Liver (tissue), 9 donors: Measurements from ENCODE around the gene KEAP1. TPM values are rescaled to one million over a fixed set of nuclear protein-coding genes. Genes with fewer than 3 reads are reported as not detected.

Source experiments
- DNase-seq: peaks from one replicate; pipeline ENCODE4 v3.0.0-alpha.2; 2017; ENCODE audit warnings: low spot score
- H3K27ac ChIP-seq, 2 donors: one replicate each; pipeline ENCODE4 v1.7.0; 2013; ENCODE audit warnings: inconsistent platforms in 2 of 2, low read length in 2 of 2, control low read depth in 1 of 2, low read depth in 1 of 2, mild to moderate bottlenecking in 1 of 2
- H3K27me3 ChIP-seq, 4 donors: one replicate each; pipeline versions ENCODE4 v1.6.1 to v1.7.0; 2013; ENCODE audit warnings: low read length in 3 of 4, inconsistent platforms in 1 of 4, mild to moderate bottlenecking in 1 of 4, moderate library complexity in 1 of 4; ENCODE audit not compliant: control insufficient read depth in 4 of 4, insufficient read depth in 4 of 4
- H3K36me3 ChIP-seq, 4 donors: one replicate each; pipeline versions ENCODE4 v1.6.1 to v1.7.0; 2013; ENCODE audit warnings: low read length in 3 of 4, mild to moderate bottlenecking in 3 of 4, low read depth in 1 of 4, moderate library complexity in 1 of 4; ENCODE audit not compliant: control insufficient read depth in 4 of 4, insufficient read depth in 3 of 4
- H3K4me1 ChIP-seq, 4 donors: one replicate each; pipeline versions ENCODE4 v1.6.1 to v1.7.0; 2013; ENCODE audit warnings: low read length in 3 of 4, mild to moderate bottlenecking in 3 of 4, moderate library complexity in 1 of 4; ENCODE audit not compliant: control insufficient read depth in 4 of 4, insufficient read depth in 4 of 4
- H3K4me3 ChIP-seq, 3 donors: one replicate each; pipeline versions ENCODE4 v1.6.1 to v1.7.0; 2013; ENCODE audit warnings: low read length in 3 of 3, control low read depth in 1 of 3, low read depth in 1 of 3, mild to moderate bottlenecking in 1 of 3
- H3K9ac ChIP-seq, 2 donors: one replicate each; pipeline ENCODE4 v1.7.0; 2013; ENCODE audit warnings: low read length in 2 of 2, mild to moderate bottlenecking in 2 of 2, moderate library complexity in 2 of 2, control low read depth in 1 of 2, low read depth in 1 of 2
- H3K9me3 ChIP-seq, 4 donors: one replicate each; pipeline versions ENCODE4 v1.6.1 to v1.7.0; 2013; ENCODE audit warnings: low read length in 3 of 4; ENCODE audit not compliant: control insufficient read depth in 4 of 4
- ATF3 ChIP-seq: IDR thresholded peaks from 2 replicates; pipeline ENCODE4 v1.6.1; 2016; ENCODE audit warnings: antibody characterized with exemption
- CTCF ChIP-seq: fragments of 150-350 bp; IDR thresholded peaks from 2 replicates; pipeline ENCODE4 v1.5.1; 2017; ENCODE audit warnings: improper control_type of control experiment, low read depth, low read length; ENCODE audit not compliant: missing input control
- EGR1 ChIP-seq, 2 donors: IDR thresholded peaks; 2 replicates each; pipeline ENCODE4 v1.6.1; 2016 to 2018; ENCODE audit warnings: antibody characterized with exemption in 2 of 2, low read depth in 2 of 2
- HNF4A ChIP-seq, 2 donors: conservative IDR thresholded peaks; 2 replicates each; pipeline ENCODE4 v1.6.1; 2016; ENCODE audit warnings: antibody characterized with exemption in 2 of 2, mild to moderate bottlenecking in 2 of 2
- HNF4G ChIP-seq: IDR thresholded peaks from 2 replicates; pipeline ENCODE4 v1.6.1; 2016; ENCODE audit warnings: antibody characterized with exemption
- JUND ChIP-seq, 2 donors: IDR thresholded peaks; 2 replicates each; pipeline ENCODE4 v1.6.1; 2016; ENCODE audit warnings: antibody characterized with exemption in 2 of 2
- MAX ChIP-seq: IDR thresholded peaks from 2 replicates; pipeline ENCODE4 v1.6.1; 2016; ENCODE audit warnings: antibody characterized with exemption
- NR2F2 ChIP-seq: IDR thresholded peaks from 2 replicates; pipeline ENCODE4 v1.6.1; 2016; ENCODE audit warnings: antibody characterized with exemption
- RAD21 ChIP-seq, 2 donors: IDR thresholded peaks; 2 replicates each; pipeline ENCODE4 v1.6.1; 2016; ENCODE audit warnings: antibody characterized with exemption in 2 of 2, mild to moderate bottlenecking in 2 of 2
- REST ChIP-seq: IDR thresholded peaks from 2 replicates; pipeline ENCODE4 v1.6.1; 2016; ENCODE audit warnings: antibody characterized with exemption, mild to moderate bottlenecking
- RXRA ChIP-seq, 2 donors: IDR thresholded peaks; 2 replicates each; pipeline ENCODE4 v1.6.1; 2017 to 2018; ENCODE audit warnings: antibody characterized with exemption in 2 of 2, mild to moderate bottlenecking in 1 of 2
- SP1 ChIP-seq: IDR thresholded peaks from 2 replicates; pipeline ENCODE4 v1.6.1; 2018; ENCODE audit warnings: antibody characterized with exemption, mild to moderate bottlenecking
- TAF1 ChIP-seq: conservative IDR thresholded peaks from 2 replicates; pipeline ENCODE4 v1.6.1; 2016; ENCODE audit warnings: antibody characterized with exemption, mild to moderate bottlenecking
- YY1 ChIP-seq: IDR thresholded peaks from 2 replicates; pipeline ENCODE4 v1.6.1; 2016; ENCODE audit warnings: antibody characterized with exemption, mild to moderate bottlenecking
- ZBTB33 ChIP-seq: IDR thresholded peaks from 2 replicates; pipeline ENCODE4 v1.6.1; 2016; ENCODE audit warnings: antibody characterized with exemption
- WGBS: extraction: QIAGEN DNeasy Blood & Tissue Kit; methylation state at CpG from one replicate; pipeline ENCODE4 v1.1.7; 2013; 5-methylcytosine and 5-hydroxymethylcytosine counted together
- polyA plus RNA-seq, 2 donors: library from polyadenylated mRNA; stranded (reverse) in 1 of 2; unstranded in 1 of 2; fragments of 200-250 nt in 1 of 2; fragments of >200 nt in 1 of 2; fragmentation: Nextera tagmentation in 1 of 2; extraction: Ambion mirVana in 1 of 2; gene quantifications; one replicate each; pipeline versions ENCODE4 v1.2.1 to v1.2.3, GENCODE V29; 2013 to 2015
- total RNA-seq, 2 donors: library from RNA; depleted of rRNA; stranded (reverse); fragments of >200 nt; gene quantifications; one replicate each; pipeline ENCODE4 v1.2.3, GENCODE V29; 2014
- donor health status: healthy.
- donor health status: healthy.
- donor health status: healthy.
- donor health status: healthy.
- donor health status: healthy.

KEAP1 gene
- total and polyA plus RNA-seq, 4 donors = 44.3 to 62.3 (median 48.0) TPM

GRCh38 chr19:10514211-10515145 lies 11.3 kb upstream of the KEAP1 start:
- no peak overlapping the region for H3K9ac ChIP-seq
- no peak overlapping the region for H3K4me3 ChIP-seq
- peaks cover 2 to 21% (median 4%) of the 10 kb centered on the region in 4 donors for H3K27me3 ChIP-seq
- H3K27ac ChIP-seq = no peak overlapping the region
- H3K9me3 ChIP-seq = no peaks in the 10 kb centered on the region
- peaks cover 2 to 27% (median 13%) of the 10 kb centered on the region in 4 donors for H3K4me1 ChIP-seq
- no peak for TF ChIP-seq RAD21 (IDR thresholded peaks at IDR 0.05)
- TF ChIP-seq HNF4G = no peak
- TF ChIP-seq HNF4A (conservative IDR thresholded peaks at IDR 0.05) = no peak
- TF ChIP-seq ZBTB33 = no peak
- no peak for TF ChIP-seq JUND (IDR thresholded peaks at IDR 0.05)
- no peaks in the 10 kb centered on the region for H3K36me3 ChIP-seq
- no peak for DNase-seq
- 9% methylated on average over 107 of the region's 107 CpGs for WGBS

- WGBS = 78% methylated on average over 7 of the region's 7 CpGs
Measured at GRCh38 chr19:10513223-10513622, 10.1 kb upstream of the KEAP1 start.

More at GRCh38 chr19:10513223-10513622, 10.1 kb upstream of the KEAP1 start:
- Histone ChIP-seq H3K9me3 (no peaks in the 10 kb centered on the region), H3K27me3 (peaks cover 2 to 16% (median 3%) of the 10 kb centered on the region in 4 donors), H3K4me3 (no peak overlapping the region), H3K36me3 (no peaks in the 10 kb centered on the region), H3K9ac (no peak overlapping the region), H3K4me1 (peaks cover 2 to 20% (median 11%) of the 10 kb centered on the region in 4 donors), H3K27ac (no peak overlapping the region)
- DNase-seq = no peak
- TF ChIP-seq REST (no peak), MAX (no peak), EGR1 (IDR thresholded peaks at IDR 0.05; ENCODE audit: low read depth in 2 of 2) (no peak), SP1 (no peak), TAF1 (no peak), ZBTB33 (no peak), NR2F2 (no peak), ATF3 (no peak), JUND (IDR thresholded peaks at IDR 0.05) (no peak), CTCF (no peak), RXRA (IDR thresholded peaks at IDR 0.05) (no peak), YY1 (no peak)
